IMR-90 (cell line): ENCODE measurements around the gene IFT20. TPM values are rescaled to one million over a fixed set of nuclear protein-coding genes. Genes with fewer than 3 reads are reported as not detected.
A peak's percentile ranks its signal among the peaks of the same experiment; 100 is the strongest.

Source experiments
- ATAC-seq: fragments of 200-7000 bp; cut with Tn5 transposase; 2 replicates; pipeline ENCODE4 v1.9.1; 2020; ENCODE audit warnings: low read depth, mild to moderate bottlenecking, moderate library complexity
- BruUV-seq: library from RNA; stranded (reverse); fragments of 400-500 nt; replicated peaks from 2 replicates; lab custom pipeline; 2021; lab: Mats Ljungman, UMichigan
- CTCF ChIA-PET: fragments of 300-600 bp; formaldehyde crosslinking; extraction: SDS; loops from one replicate; lab custom pipeline; 2021; ENCODE audit warnings: antibody characterized with exemption; lab: Yijun Ruan, JAX
- POLR2A ChIA-PET: fragments of 300-600 bp; sonication (Branson Sonifier 250); formaldehyde crosslinking; loops from one replicate; lab custom pipeline; 2022; ENCODE audit warnings: antibody characterized with exemption; ENCODE audit not compliant: unreplicated experiment; lab: Charles Lee
- DNase-seq: peaks from one replicate; pipeline ENCODE4 v3.0.0; 2013
- H2AFZ ChIP-seq: replicated peaks from 2 replicates; pipeline ENCODE3; 2013; ENCODE audit warnings: low read length, mild to moderate bottlenecking; ENCODE audit not compliant: poor library complexity
- H2AK5ac ChIP-seq: 2 replicates; pipeline ENCODE4 v1.6.1; 2013; ENCODE audit warnings: low read depth, low read length, inconsistent platforms
- H2AK9ac ChIP-seq: replicated peaks from 2 replicates; pipeline ENCODE3; 2013; ENCODE audit warnings: mild to moderate bottlenecking, low read depth, low read length, moderate library complexity; ENCODE audit not compliant: poor library complexity
- H2BK120ac ChIP-seq: 2 replicates; pipeline ENCODE4 v1.6.1; 2013; ENCODE audit warnings: low read depth, low read length, inconsistent platforms
- H2BK15ac ChIP-seq: 3 replicates; pipeline ENCODE4 v1.6.1; 2013; ENCODE audit warnings: low read depth, low read length, inconsistent platforms
- H2BK20ac ChIP-seq: 2 replicates; pipeline ENCODE4 v1.6.1; 2013; ENCODE audit warnings: low read depth, mild to moderate bottlenecking, inconsistent platforms, low read length, moderate library complexity
- H2BK5ac ChIP-seq: 2 replicates; pipeline ENCODE4 v1.6.1; 2013; ENCODE audit warnings: mild to moderate bottlenecking, low read depth, low read length, inconsistent platforms; ENCODE audit not compliant: poor library complexity, severe bottlenecking
- H3K14ac ChIP-seq: replicated peaks from 2 replicates; pipeline ENCODE4 v1.6.1; 2013; ENCODE audit warnings: low read depth, low read length, inconsistent platforms
- H3K18ac ChIP-seq: 2 replicates; pipeline ENCODE4 v1.6.1; 2013; ENCODE audit warnings: low read depth, low read length, control low read depth
- H3K23ac ChIP-seq: 2 replicates; pipeline ENCODE4 v1.6.1; 2013; ENCODE audit warnings: low read depth, low read length, inconsistent platforms
- H3K27ac ChIP-seq: 2 replicates; pipeline ENCODE4 v1.5.1; 2013; ENCODE audit warnings: mild to moderate bottlenecking, control low read depth, low read length; ENCODE audit not compliant: insufficient read depth
- H3K27me3 ChIP-seq: 2 replicates; pipeline ENCODE4 v1.6.1; 2013; ENCODE audit warnings: low read length; ENCODE audit not compliant: control insufficient read depth, insufficient read depth
- H3K36me3 ChIP-seq: 2 replicates; pipeline ENCODE4 v1.6.1; 2013; ENCODE audit warnings: low read length, mixed read lengths; ENCODE audit not compliant: control insufficient read depth, insufficient read depth
- H3K4ac ChIP-seq: 2 replicates; pipeline ENCODE4 v1.6.1; 2013; ENCODE audit warnings: low read depth, low read length, inconsistent platforms
- H3K4me1 ChIP-seq: 2 replicates; pipeline ENCODE4 v1.6.1; 2013; ENCODE audit warnings: low read length, mixed read lengths; ENCODE audit not compliant: control insufficient read depth, insufficient read depth
- H3K4me2 ChIP-seq: 2 replicates; pipeline ENCODE4 v1.6.1; 2013; ENCODE audit warnings: low read depth, mild to moderate bottlenecking, control low read depth, low read length, moderate library complexity
- H3K4me3 ChIP-seq: 2 replicates; pipeline ENCODE4 v1.5.1; 2013; ENCODE audit warnings: low read depth, mild to moderate bottlenecking, control low read depth, low read length, moderate library complexity; ENCODE audit not compliant: insufficient read depth
- H3K56ac ChIP-seq: 2 replicates; pipeline ENCODE4 v1.6.1; 2013; ENCODE audit warnings: low read length, inconsistent platforms; ENCODE audit not compliant: insufficient read depth; ENCODE audit errors: extremely low read depth
- H3K79me1 ChIP-seq, 2 experiments: 2 replicates each; pipeline ENCODE4 v1.6.1; 2013; ENCODE audit warnings: low read length in 2 of 2, inconsistent platforms in 1 of 2, low read depth in 1 of 2
- H3K9ac ChIP-seq: 2 replicates; pipeline ENCODE4 v1.6.1; 2013; ENCODE audit warnings: low read depth, low read length, control low read depth
- H3K9me1 ChIP-seq: 2 replicates; pipeline ENCODE4 v1.6.1; 2013; ENCODE audit warnings: low read length, inconsistent platforms; ENCODE audit not compliant: insufficient read depth
- H3K9me3 ChIP-seq: 2 replicates; pipeline ENCODE4 v1.6.1; 2013; ENCODE audit warnings: low read length; ENCODE audit not compliant: control insufficient read depth, insufficient read depth
- H4K20me1 ChIP-seq: 2 replicates; pipeline ENCODE4 v1.6.1; 2013; ENCODE audit warnings: low read length, inconsistent platforms; ENCODE audit not compliant: insufficient read depth
- H4K5ac ChIP-seq: 2 replicates; pipeline ENCODE4 v1.6.1; 2013; ENCODE audit warnings: mild to moderate bottlenecking, low read depth, low read length, control low read depth
- H4K8ac ChIP-seq, 2 experiments: 2 replicates each; pipeline ENCODE4 v1.6.1; 2013; ENCODE audit warnings: low read depth in 2 of 2, low read length in 2 of 2, control low read depth in 1 of 2, inconsistent platforms in 1 of 2
- H4K91ac ChIP-seq: 2 replicates; pipeline ENCODE4 v1.6.1; 2013; ENCODE audit warnings: low read depth, low read length, inconsistent platforms; ENCODE audit not compliant: insufficient read depth
- BHLHE40 ChIP-seq: fragments of 150-350 bp; IDR thresholded peaks from 2 replicates; pipeline ENCODE4 v1.6.1; 2016; ENCODE audit warnings: mild to moderate bottlenecking, low read depth, low read length
- CEBPB ChIP-seq: IDR thresholded peaks from 2 replicates; pipeline ENCODE4 v1.6.1; 2012; ENCODE audit warnings: low read depth, low read length, improper control_type of control experiment
- CHD1 ChIP-seq: IDR thresholded peaks from 2 replicates; pipeline ENCODE4 v1.6.1; 2012; ENCODE audit warnings: low read depth, low read length, improper control_type of control experiment
- FOS ChIP-seq: fragments of 150-350 bp; IDR thresholded peaks from 2 replicates; pipeline ENCODE4 v1.6.1; 2016; ENCODE audit warnings: low read depth, low read length
- MAFK ChIP-seq: IDR thresholded peaks from 2 replicates; pipeline ENCODE4 v1.6.1; 2012; ENCODE audit warnings: low read depth, low read length, improper control_type of control experiment
- MAZ ChIP-seq: IDR thresholded peaks from 2 replicates; pipeline ENCODE4 v1.6.1; 2012; ENCODE audit warnings: low read depth, mild to moderate bottlenecking, low read length, improper control_type of control experiment, moderate library complexity, borderline replicate concordance
- MXI1 ChIP-seq: IDR thresholded peaks from 2 replicates; pipeline ENCODE4 v1.6.1; 2012; ENCODE audit warnings: low read depth, mild to moderate bottlenecking, low read length, moderate library complexity, borderline replicate concordance
- NFE2L2 ChIP-seq: fragments of 150-350 bp; IDR thresholded peaks from 2 replicates; pipeline ENCODE4 v1.6.1; 2016; ENCODE audit warnings: low read depth, mild to moderate bottlenecking, low read length
- POLR2A ChIP-seq: IDR thresholded peaks from 2 replicates; pipeline ENCODE4 v1.6.1; 2012; ENCODE audit warnings: mild to moderate bottlenecking, low read depth, low read length
- RAD21 ChIP-seq: IDR thresholded peaks from 2 replicates; pipeline ENCODE4 v1.6.1; 2012; ENCODE audit warnings: low read length, improper control_type of control experiment
- RCOR1 ChIP-seq: IDR thresholded peaks from 2 replicates; pipeline ENCODE4 v1.6.1; 2012; ENCODE audit warnings: mild to moderate bottlenecking, low read length, improper control_type of control experiment; ENCODE audit not compliant: insufficient replicate concordance
- RFX5 ChIP-seq: IDR thresholded peaks from 2 replicates; pipeline ENCODE4 v1.8.0; 2012; ENCODE audit warnings: low read depth, mild to moderate bottlenecking, low read length, moderate library complexity
- SMC3 ChIP-seq: fragments of 150-350 bp; IDR thresholded peaks from 2 replicates; pipeline ENCODE4 v1.6.1; 2016; ENCODE audit warnings: low read depth, mild to moderate bottlenecking, antibody characterized with exemption, low read length, moderate library complexity
- whole genome bisulfite sequencing, 2 experiments: methylation state at CpG; one replicate each; pipeline versions ENCODE4 v1.1.5 to v1.1.7; 2013; ENCODE audit warnings: missing lambda C conversion rate in 2 of 2; ENCODE audit not compliant: insufficient read length in 1 of 2; ENCODE audit errors: extremely low coverage in 2 of 2; 5-methylcytosine and 5-hydroxymethylcytosine counted together
- dilution Hi-C: fragments of 300-500 bp; cut with HindIII; formaldehyde crosslinking; loops from one replicate; pipeline ENCODE4 v1.14.3; 2018; ENCODE audit warnings: low sequenced_read_pairs; ENCODE audit not compliant: unreplicated experiment
- in situ Hi-C: fragments of 300-500 bp; cut with MboI; formaldehyde crosslinking; loops from 3 replicates; pipeline ENCODE4 v1.14.3; 2019; ENCODE audit warnings: low sequenced_read_pairs, inconsistent platforms, mixed read lengths
- intact Hi-C: fragments of 100-400 bp; cut with micrococcal nuclease; formaldehyde crosslinking; loops from 2 replicates; pipeline ENCODE4 v1.10.0; 2022
- polyA plus RNA-seq, 3 experiments: library from polyadenylated mRNA; depleted of rRNA; stranded (reverse); fragments of >200 nt; gene quantifications; 2 replicates each; pipeline ENCODE4 v1.2.3, GENCODE V29; 2012; ENCODE audit warnings: low replicate concordance in 1 of 3
- total RNA-seq: library from RNA; depleted of rRNA; stranded (reverse); fragments of >200 nt; gene quantifications from 2 replicates; pipeline ENCODE4 v1.2.3, GENCODE V29; 2012
- TF ChIP-seq, protein P1 (sequence below): fragments of 150-350 bp; IDR thresholded peaks from 2 replicates; pipeline ENCODE4 v1.6.1; 2016; ENCODE audit warnings: low read depth, mild to moderate bottlenecking, low read length, moderate library complexity, borderline replicate concordance
- TF ChIP-seq, protein P2 (sequence below): fragments of 150-350 bp; IDR thresholded peaks from 2 replicates; pipeline ENCODE4 v1.6.1; 2017; ENCODE audit warnings: mild to moderate bottlenecking, antibody characterized with exemption, low read length, low read depth
- TF ChIP-seq, protein P3 (sequence below): conservative IDR thresholded peaks from 2 replicates; pipeline ENCODE4 v1.5.1; 2012; ENCODE audit warnings: mild to moderate bottlenecking, low read depth, low read length, improper control_type of control experiment

IFT20 gene
- total and polyA plus RNA-seq, 2 of the 4 experiments (the other 2 are of a cell fraction), result 25.5 to 46.3 TPM

DNA sequence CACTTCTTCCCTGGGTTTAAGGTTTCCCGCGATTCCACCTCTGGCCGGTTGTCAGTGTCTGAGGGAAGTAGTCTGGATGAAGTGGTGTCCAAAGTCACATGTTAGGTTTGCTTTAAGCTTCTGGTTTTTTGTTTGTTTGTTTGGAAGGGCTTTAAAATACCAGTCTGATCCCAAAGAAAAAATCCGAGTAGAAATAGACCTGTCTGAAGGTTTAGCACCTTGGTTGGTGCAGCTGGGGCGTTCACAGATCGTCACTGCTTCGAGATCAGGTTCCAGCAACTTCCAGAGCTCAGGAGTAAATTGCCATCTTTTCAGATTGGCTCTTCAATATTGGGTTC lies 15.7 kb downstream of the IFT20 start:
- H3K4me3 ChIP-seq, result peak overlapping the region; percentile 67
- peaks cover 16 to 21% of the 10 kb centered on the region in 2 experiments; a peak in 3 of 4 replicates for H3K79me1 ChIP-seq
- peaks cover 3% of the 10 kb centered on the region; the same call in 1 of the 2 replicates for H3K9me1 ChIP-seq
- no TSS peak for BruUV-seq
- H4K5ac ChIP-seq, result no peak overlapping the region
- H3K9me3 ChIP-seq, result no peaks in the 10 kb centered on the region
- H3K4ac ChIP-seq, result 0 out of 2 replicates have a peak overlapping the region, but pooled peaks have one; percentile 17
- peak; percentile 12 for DNase-seq
- H3K56ac ChIP-seq, result no peak overlapping the region
- 0 out of 2 replicates have a peak overlapping the region, but pooled peaks have one; percentile 11 for H3K23ac ChIP-seq
- peak overlapping the region; percentile 89 for H2AK9ac ChIP-seq
- H3K36me3 ChIP-seq, result no peaks in the 10 kb centered on the region
- H3K27ac ChIP-seq, result peak overlapping the region; percentile 15; the same call in 1 of the 2 replicates
- intact Hi-C loops (loop anchor here (5.0 kb wide), 1 partner anchor 427 kb away; the partner anchor contains the start of gene LYRM9), in situ Hi-C loops (no loop called here), dilution Hi-C loops (no loop called here)
- ChIA-PET POLR2A (no interaction called here), CTCF (interaction anchor here (1.1 kb wide), 1 partner anchor 16 kb away, joined by 3 read pairs; the partner anchor contains the start of genes IFT20 and TNFAIP1)
- no peak overlapping the region for H4K91ac ChIP-seq
- no peak overlapping the region; the same call in 1 of the 2 replicates for H3K14ac ChIP-seq
- no peak overlapping the region for H2BK5ac ChIP-seq
- no peak overlapping the region for H2AK5ac ChIP-seq
- H4K8ac ChIP-seq, result peak overlapping the region in 1 of 2 experiments; percentile 12; a peak in 2 of 4 replicates
- 0% methylated on average over 4 of the region's 7 CpGs; no CpG with 5 or more reads in 1 of the 2 experiments for WGBS, 2 experiments
- peaks cover 4% of the 10 kb centered on the region; the same call in 1 of the 2 replicates for H3K4me1 ChIP-seq
- no peak overlapping the region for H2BK15ac ChIP-seq
- no peak for TF ChIP-seq BHLHE40
- TF ChIP-seq FOS, result no peak
- TF ChIP-seq RAD21, result no peak
- TF ChIP-seq NFE2L2, result no peak
- no peak for TF ChIP-seq CEBPB
- TF ChIP-seq CHD1, result no peak
- TF ChIP-seq, protein P1, sequence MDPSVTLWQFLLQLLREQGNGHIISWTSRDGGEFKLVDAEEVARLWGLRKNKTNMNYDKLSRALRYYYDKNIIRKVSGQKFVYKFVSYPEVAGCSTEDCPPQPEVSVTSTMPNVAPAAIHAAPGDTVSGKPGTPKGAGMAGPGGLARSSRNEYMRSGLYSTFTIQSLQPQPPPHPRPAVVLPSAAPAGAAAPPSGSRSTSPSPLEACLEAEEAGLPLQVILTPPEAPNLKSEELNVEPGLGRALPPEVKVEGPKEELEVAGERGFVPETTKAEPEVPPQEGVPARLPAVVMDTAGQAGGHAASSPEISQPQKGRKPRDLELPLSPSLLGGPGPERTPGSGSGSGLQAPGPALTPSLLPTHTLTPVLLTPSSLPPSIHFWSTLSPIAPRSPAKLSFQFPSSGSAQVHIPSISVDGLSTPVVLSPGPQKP, result no peak
- TF ChIP-seq SMC3, result no peak
- no peak for TF ChIP-seq RFX5
- no peak for TF ChIP-seq POLR2A
- no peak for TF ChIP-seq RCOR1
- TF ChIP-seq, protein P2, sequence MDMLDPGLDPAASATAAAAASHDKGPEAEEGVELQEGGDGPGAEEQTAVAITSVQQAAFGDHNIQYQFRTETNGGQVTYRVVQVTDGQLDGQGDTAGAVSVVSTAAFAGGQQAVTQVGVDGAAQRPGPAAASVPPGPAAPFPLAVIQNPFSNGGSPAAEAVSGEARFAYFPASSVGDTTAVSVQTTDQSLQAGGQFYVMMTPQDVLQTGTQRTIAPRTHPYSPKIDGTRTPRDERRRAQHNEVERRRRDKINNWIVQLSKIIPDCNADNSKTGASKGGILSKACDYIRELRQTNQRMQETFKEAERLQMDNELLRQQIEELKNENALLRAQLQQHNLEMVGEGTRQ, result no peak
- TF ChIP-seq, protein P3, sequence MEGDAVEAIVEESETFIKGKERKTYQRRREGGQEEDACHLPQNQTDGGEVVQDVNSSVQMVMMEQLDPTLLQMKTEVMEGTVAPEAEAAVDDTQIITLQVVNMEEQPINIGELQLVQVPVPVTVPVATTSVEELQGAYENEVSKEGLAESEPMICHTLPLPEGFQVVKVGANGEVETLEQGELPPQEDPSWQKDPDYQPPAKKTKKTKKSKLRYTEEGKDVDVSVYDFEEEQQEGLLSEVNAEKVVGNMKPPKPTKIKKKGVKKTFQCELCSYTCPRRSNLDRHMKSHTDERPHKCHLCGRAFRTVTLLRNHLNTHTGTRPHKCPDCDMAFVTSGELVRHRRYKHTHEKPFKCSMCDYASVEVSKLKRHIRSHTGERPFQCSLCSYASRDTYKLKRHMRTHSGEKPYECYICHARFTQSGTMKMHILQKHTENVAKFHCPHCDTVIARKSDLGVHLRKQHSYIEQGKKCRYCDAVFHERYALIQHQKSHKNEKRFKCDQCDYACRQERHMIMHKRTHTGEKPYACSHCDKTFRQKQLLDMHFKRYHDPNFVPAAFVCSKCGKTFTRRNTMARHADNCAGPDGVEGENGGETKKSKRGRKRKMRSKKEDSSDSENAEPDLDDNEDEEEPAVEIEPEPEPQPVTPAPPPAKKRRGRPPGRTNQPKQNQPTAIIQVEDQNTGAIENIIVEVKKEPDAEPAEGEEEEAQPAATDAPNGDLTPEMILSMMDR, result no peak
- no peak for TF ChIP-seq MAZ
- TF ChIP-seq MXI1, result no peak
- TF ChIP-seq MAFK, result no peak
- H2BK120ac ChIP-seq, result no peak overlapping the region
- peak overlapping the region; percentile 87 for H3K4me2 ChIP-seq
- H2AFZ ChIP-seq, result peak overlapping the region; percentile 100
- no peak overlapping the region for H3K18ac ChIP-seq
- H3K27me3 ChIP-seq, result no peaks in the 10 kb centered on the region
- H4K20me1 ChIP-seq, result no peaks in the 10 kb centered on the region
- H2BK20ac ChIP-seq, result no peak overlapping the region
- H3K9ac ChIP-seq, result peak overlapping the region; percentile 46
- ATAC-seq, result peak; percentile 5
